HT1080 (cell line): ENCODE data around the gene CDH16. TPM values are rescaled to one million over a fixed set of nuclear protein-coding genes. Genes with fewer than 3 reads are reported as not detected.
"Not testable (repeated sequence)": the region's sequence is repeated elsewhere in the genome, so short reads cannot be mapped to it uniquely, and the experiment has no call there.

Experiments
- DNase-seq: peaks from one replicate; pipeline ENCODE4 v3.0.0-alpha.2; 2015; ENCODE audit warnings: low read depth
- total RNA-seq: library from RNA; depleted of rRNA; stranded (reverse); fragments of >200 nt; shearing (Covaris generic); gene quantifications from 2 replicates; pipeline ENCODE4 v1.2.3, GENCODE V29; 2014

CDH16 gene
- total RNA-seq, 1 experiment from 2014 or later: not detected

DNA sequence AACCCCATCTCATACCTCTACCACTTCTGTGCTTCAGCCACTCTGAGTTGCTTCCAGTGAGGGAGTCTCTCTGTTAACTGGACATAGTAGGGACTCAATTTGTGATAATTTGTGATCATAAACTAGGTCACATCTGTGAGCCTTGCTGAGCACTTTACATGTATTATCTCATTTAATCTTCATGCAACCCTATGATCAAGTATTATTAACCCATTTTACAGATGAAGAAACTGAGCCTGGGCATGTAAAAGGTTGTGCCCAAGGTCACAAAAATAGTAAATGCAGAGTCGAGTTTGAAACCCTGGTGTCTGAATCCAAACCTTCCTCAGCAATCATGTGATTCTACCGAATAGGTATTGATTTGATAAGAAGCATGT is 19.8 kb downstream of the CDH16 start:
- DNase-seq: no peak

- DNase-seq: no peak
These were observed 20.5 kb downstream of the CDH16 start for GRCh38 chr16:66898207-66898606.

DNA sequence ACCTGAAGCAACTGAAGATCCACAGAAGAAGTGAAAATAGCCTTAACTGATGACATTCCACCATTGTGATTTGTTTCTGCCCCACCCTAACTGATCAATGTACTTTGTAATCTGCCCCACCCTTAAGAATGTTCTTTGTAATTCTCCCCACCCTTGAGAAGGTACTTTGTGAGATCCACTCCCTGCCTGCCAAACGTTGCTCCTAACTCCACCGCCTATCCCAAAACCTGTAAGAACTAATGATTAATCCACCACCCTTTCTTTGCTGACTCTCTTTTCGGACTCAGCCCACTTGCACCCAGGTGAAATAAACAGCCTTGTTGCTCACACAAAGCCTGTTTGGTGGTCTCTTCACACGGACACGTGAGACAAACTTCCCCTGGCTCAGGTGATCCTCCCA is 22.0 kb downstream of the CDH16 start:
- DNase-seq: not testable (repeated sequence)

DNA sequence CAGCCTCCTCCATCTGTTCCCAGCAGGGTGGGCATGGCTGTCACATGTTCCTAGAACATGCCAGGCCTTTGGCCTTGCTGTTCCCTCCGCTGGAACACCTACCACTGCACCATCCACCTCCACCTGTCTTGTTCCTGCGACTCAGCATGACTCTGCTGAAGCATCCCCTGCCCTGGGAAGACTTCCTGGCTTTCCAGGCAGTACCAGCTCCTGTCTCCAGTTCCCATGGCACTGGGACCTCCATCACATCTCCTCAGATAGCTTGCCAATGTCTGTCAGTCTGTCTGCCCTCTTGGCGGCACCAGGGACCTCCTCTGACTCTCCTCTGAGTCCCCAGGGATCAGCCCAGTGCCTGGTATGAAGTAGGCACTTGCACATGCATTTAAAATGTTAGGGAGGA is 22.7 kb downstream of the CDH16 start:
- DNase-seq: no peak

- DNase-seq: no peak
These were observed 23.1 kb downstream of the CDH16 start for GRCh38 chr16:66895689-66895979.

DNA sequence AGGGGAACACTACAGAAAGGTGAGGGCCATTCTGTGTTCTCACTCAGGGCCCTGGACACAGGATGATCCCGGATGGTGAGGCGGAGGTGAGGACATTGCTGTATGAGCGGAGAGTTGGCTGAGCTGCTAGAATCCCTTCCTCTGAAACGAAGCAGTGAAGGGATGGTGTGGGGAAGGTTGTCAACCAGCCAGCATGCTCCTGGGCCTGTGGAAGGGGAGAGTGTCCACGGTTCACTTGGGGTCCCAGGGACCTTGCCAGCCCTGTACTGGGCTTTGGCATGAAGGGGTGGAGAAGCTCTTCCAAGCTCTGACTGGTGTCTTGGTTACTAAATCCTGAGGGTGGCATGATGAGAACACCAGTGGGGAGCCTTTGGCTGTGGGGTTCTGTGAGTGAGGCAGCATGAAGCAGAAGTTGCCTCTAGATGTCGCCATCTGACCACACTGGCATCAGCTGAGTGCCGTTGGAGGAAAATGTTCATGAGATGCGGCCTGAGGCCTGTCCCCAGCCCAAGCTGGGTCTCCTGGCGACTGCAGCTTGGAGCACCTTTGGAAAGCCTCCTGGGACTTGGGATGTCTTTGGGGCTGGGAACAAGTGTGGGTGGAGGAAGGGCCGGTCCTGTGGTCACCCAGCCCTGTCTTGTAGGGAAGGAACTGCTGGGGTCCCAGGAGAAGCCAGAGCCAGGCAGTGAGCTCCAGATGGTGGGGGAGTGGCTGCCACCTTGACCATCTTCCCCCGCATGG is 23.6 kb downstream of the CDH16 start:
- DNase-seq: peak; percentile 70

DNA sequence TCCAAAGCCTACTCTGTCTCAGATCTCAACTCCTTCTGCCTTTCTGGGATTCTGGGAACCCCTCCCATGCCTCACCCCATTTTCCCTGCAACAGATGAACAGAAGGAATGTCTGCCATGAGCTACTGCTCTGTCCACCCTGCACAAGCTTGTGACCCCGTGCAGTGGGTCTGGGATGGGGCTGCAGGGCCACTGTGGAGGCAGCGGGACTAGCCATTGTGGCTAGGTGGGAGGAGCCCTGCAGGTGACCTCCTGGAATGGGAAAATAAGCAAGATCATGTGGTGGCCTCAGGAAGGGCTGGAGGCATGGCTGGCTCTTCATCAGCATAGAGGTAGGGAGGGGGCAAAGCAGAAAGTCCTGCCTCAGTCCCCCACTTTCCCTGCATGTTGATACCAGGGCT is 24.6 kb downstream of the CDH16 start:
- no peak for DNase-seq

- no peak for DNase-seq
These were observed 26.9 kb downstream of the CDH16 start for GRCh38 chr16:66891797-66892196.

GRCh38 chr16:66891360-66891759 is 27.3 kb downstream of the CDH16 start:
- no peak for DNase-seq

DNA sequence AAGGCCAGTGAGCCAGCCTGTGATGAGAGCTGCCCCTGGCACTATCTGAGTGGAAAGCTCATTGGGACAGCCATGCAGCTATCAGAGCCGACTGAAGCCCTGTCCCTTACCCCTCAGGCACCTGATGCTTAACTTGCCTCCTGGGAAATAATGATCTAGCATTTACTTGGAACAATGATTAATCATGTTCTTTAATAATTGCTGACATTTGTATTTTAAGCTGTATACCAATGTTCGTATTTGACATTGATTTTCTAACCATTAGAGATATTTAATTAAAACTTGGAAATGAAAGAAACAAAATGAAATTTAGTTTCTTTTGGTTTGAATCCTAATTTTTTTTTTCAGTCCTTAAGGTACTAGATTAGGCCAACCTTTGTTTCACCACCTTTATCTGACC is 27.9 kb downstream of the CDH16 start:
- DNase-seq: no peak

DNA sequence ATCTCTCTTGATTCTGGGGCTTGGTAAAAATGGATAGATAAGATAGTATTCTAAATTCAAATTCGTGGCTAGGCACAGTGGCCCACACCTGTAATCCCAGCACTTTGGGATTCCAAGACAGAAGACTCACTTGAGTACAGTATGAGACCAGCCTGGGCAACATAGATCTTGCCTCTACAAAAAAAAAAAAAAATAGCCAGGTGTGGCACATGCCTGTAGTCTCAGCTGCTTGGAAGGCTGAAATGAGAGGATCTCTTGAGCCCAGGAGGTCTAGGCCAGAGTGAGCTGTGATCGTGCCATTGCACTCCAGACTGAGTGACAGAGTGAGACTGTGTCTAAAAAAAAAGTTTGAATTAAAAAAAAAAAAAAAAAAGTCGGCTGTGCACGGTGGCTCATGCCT is 29.1 kb downstream of the CDH16 start:
- DNase-seq: no peak

- no peak for DNase-seq
These were observed 29.8 kb downstream of the CDH16 start for GRCh38 chr16:66888647-66889615.

DNA sequence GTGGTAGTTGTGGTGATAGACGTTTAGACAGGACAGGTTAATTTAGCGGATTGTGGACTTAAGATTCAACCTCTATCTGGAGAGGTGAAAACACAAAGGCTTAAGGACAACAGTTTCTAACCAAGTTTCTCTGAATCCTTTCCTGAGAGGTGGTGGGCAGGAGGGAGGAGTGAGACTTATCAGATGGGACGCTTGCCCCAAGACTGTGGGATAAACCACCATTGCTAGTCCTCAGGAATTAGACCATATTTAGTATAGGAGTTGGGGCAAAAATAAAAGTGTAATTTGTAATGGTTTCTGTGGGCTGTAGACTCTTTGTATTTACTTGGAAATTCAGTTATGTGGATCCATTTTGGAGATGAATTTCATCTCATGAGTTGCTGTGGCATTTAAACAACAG is 31.8 kb downstream of the CDH16 start:
- no peak for DNase-seq

- no peak for DNase-seq
These were observed 32.4 kb downstream of the CDH16 start for GRCh38 chr16:66886321-66886720.

GRCh38 chr16:66885491-66885890 is 33.2 kb downstream of the CDH16 start:
- DNase-seq: no peak

- DNase-seq: no peak
These were observed 36.0 kb downstream of the CDH16 start for GRCh38 chr16:66882702-66883101.

GRCh38 chr16:66881964-66882508 is 36.6 kb downstream of the CDH16 start:
- no peak for DNase-seq

DNA sequence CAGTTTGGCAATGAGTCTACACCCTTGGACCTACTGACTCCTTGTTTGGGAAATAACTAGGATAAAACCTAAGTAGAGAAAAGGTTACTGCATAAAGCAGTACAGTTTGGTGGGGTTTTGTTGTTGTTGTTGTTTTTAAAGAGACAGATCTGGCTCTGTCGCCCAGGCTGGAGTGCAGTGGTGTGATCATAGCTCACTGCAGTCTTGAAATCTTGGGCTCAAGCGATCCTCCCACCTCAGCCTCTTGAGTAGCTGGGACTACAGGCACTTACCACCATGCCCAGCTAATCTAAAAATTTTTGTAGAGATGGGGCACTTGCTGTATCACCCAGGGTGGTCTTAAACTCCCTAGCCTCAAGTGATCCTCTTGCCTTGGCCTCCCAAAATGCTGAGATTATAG is 37.1 kb downstream of the CDH16 start:
- no peak for DNase-seq

- no peak for DNase-seq
These were observed 37.7 kb downstream of the CDH16 start for GRCh38 chr16:66881014-66881417.

GRCh38 chr16:66880288-66881013 is 38.2 kb downstream of the CDH16 start, which contains the start of gene PDP2:
PDP2 (plus strand) TSS chr16:66880515; CDS start chr16:66884285, 3,770 bp downstream.
- peak; percentile 86 for DNase-seq

GRCh38 chr16:66878067-66878466 is 40.6 kb downstream of the CDH16 start:
- DNase-seq: peak; percentile 37
